ENCODE results near the gene FBN1. TPM values are rescaled to one million over a fixed set of nuclear protein-coding genes. Genes with fewer than 3 reads are reported as not detected.

The FBN1 gene
- total RNA-seq, 1 donor: 1,556 TPM

GRCh38 chr15:48447657-48448056 is 197.9 kb downstream of the FBN1 start:
- peak overlapping the region; percentile 58 for H3K27ac ChIP-seq (ENCODE audit: low read depth, low read length)
- no peaks in the 10 kb centered on the region for H3K79me2 ChIP-seq (ENCODE audit: insufficient read depth, low read length)
- no peak overlapping the region for H3K4me3 ChIP-seq (ENCODE audit: insufficient read depth, low read length)
- no peaks in the 10 kb centered on the region for H4K20me1 ChIP-seq (ENCODE audit: insufficient read depth, low read length)
- H3K4me1 ChIP-seq (ENCODE audit: insufficient read depth, low read length): peaks cover 37% of the 10 kb centered on the region
- DNase-seq (ENCODE audit: insufficient read length, low spot score, missing footprints): no peak
- TF ChIP-seq, protein P1, sequence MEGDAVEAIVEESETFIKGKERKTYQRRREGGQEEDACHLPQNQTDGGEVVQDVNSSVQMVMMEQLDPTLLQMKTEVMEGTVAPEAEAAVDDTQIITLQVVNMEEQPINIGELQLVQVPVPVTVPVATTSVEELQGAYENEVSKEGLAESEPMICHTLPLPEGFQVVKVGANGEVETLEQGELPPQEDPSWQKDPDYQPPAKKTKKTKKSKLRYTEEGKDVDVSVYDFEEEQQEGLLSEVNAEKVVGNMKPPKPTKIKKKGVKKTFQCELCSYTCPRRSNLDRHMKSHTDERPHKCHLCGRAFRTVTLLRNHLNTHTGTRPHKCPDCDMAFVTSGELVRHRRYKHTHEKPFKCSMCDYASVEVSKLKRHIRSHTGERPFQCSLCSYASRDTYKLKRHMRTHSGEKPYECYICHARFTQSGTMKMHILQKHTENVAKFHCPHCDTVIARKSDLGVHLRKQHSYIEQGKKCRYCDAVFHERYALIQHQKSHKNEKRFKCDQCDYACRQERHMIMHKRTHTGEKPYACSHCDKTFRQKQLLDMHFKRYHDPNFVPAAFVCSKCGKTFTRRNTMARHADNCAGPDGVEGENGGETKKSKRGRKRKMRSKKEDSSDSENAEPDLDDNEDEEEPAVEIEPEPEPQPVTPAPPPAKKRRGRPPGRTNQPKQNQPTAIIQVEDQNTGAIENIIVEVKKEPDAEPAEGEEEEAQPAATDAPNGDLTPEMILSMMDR (IDR thresholded peaks at IDR 0.05; ENCODE audit: extremely low read depth, low read depth, low read length): no peak
- no peaks in the 10 kb centered on the region for H3K27me3 ChIP-seq (ENCODE audit: insufficient read depth, low read length)
- peaks cover 85% of the 10 kb centered on the region for H3K36me3 ChIP-seq (ENCODE audit: insufficient read depth, low read length)
- H3K9me3 ChIP-seq (ENCODE audit: low read depth, low read length): no peaks in the 10 kb centered on the region
- no peak overlapping the region for H2AFZ ChIP-seq (ENCODE audit: low read length)
- H3K4me2 ChIP-seq (ENCODE audit: insufficient read depth, low read length): no peak overlapping the region

DNA sequence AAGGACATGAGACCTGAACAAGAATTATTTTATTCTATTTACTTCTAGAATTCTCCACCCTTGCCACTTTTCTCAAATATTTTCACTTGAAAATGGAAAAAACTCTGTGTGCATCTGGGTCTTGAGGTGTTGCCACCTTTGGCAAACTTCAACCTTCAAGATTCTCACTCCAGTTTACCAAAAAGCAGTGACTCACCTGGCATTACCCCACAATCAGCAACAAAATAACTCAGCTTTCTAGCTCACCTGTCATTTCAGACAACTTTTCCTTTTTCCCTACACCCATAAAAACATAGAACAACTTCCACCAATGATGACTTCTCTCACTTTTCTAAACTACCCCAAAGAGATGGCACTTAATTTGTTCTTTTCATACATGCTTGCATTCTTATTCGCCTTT is 198.5 kb downstream of the FBN1 start:
- H3K79me2 ChIP-seq (ENCODE audit: insufficient read depth, low read length): no peaks in the 10 kb centered on the region
- TF ChIP-seq, protein P1 (IDR thresholded peaks at IDR 0.05; ENCODE audit: extremely low read depth, low read depth, low read length): no peak
- H3K4me2 ChIP-seq (ENCODE audit: insufficient read depth, low read length): no peak overlapping the region
- H3K36me3 ChIP-seq (ENCODE audit: insufficient read depth, low read length): peaks cover 85% of the 10 kb centered on the region
- H3K4me3 ChIP-seq (ENCODE audit: insufficient read depth, low read length): no peak overlapping the region
- peak overlapping the region; percentile 58 for H3K27ac ChIP-seq (ENCODE audit: low read depth, low read length)
- H3K27me3 ChIP-seq (ENCODE audit: insufficient read depth, low read length): no peaks in the 10 kb centered on the region
- H3K4me1 ChIP-seq (ENCODE audit: insufficient read depth, low read length): peaks cover 37% of the 10 kb centered on the region
- H2AFZ ChIP-seq (ENCODE audit: low read length): no peak overlapping the region
- DNase-seq (ENCODE audit: insufficient read length, low spot score, missing footprints): no peak
- H3K9me3 ChIP-seq (ENCODE audit: low read depth, low read length): no peaks in the 10 kb centered on the region
- H4K20me1 ChIP-seq (ENCODE audit: insufficient read depth, low read length): no peaks in the 10 kb centered on the region

DNA sequence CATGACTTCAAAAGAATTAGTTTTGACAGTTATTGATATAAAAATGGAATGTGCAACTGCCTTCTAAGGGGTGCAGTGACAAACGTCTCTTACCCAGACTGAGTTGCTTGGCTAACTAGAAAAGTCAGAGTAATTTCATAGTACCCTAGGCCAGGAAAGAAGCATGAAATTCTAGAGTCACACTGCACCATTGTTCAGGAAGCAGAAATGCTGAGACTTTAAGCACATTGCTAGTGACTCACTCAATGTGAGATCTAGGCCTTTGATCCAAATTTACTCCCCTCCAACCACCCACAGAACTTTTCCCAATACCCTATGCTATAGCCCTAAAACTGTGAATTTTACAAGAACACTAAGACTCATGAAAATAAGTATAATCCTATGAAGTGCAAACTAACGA is 203.5 kb downstream of the FBN1 start:
- Histone ChIP-seq H2AFZ (ENCODE audit: low read length) (no peak overlapping the region), H3K36me3 (ENCODE audit: insufficient read depth, low read length) (peaks cover 97% of the 10 kb centered on the region), H3K27me3 (ENCODE audit: insufficient read depth, low read length) (no peaks in the 10 kb centered on the region), H4K20me1 (ENCODE audit: insufficient read depth, low read length) (peaks cover 5% of the 10 kb centered on the region), H3K4me3 (ENCODE audit: insufficient read depth, low read length) (no peak overlapping the region), H3K4me2 (ENCODE audit: insufficient read depth, low read length) (no peak overlapping the region), H3K27ac (ENCODE audit: low read depth, low read length) (peak overlapping the region; percentile 23), H3K4me1 (ENCODE audit: insufficient read depth, low read length) (peaks cover 18% of the 10 kb centered on the region), H3K79me2 (ENCODE audit: insufficient read depth, low read length) (peaks cover 23% of the 10 kb centered on the region), H3K9me3 (ENCODE audit: low read depth, low read length) (no peaks in the 10 kb centered on the region)
- TF ChIP-seq, protein P1 (IDR thresholded peaks at IDR 0.05; ENCODE audit: extremely low read depth, low read depth, low read length): no peak
- no peak for DNase-seq (ENCODE audit: insufficient read length, low spot score, missing footprints)

DNA sequence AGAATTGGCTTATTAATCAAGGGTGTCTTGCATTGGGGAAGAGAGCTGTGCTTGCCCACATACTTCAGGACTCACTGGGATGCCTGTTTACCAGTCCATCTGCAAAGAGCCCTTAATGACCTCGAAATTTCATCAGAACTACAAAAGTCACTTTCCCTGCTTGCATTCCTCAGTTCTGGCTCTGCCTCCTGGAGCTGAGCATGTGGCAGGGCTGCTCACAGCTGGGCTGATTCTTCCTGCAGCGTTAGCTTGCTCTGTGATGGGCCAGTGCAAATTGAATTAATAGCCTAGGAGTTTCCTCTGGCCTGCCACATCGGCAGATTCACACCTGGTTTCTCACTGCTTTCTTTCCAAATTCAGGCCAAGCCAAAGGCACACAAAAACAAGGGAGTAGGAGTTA is 205.4 kb downstream of the FBN1 start:
- peaks cover 20% of the 10 kb centered on the region for H3K4me1 ChIP-seq (ENCODE audit: insufficient read depth, low read length)
- peaks cover 97% of the 10 kb centered on the region for H3K36me3 ChIP-seq (ENCODE audit: insufficient read depth, low read length)
- H4K20me1 ChIP-seq (ENCODE audit: insufficient read depth, low read length): peaks cover 5% of the 10 kb centered on the region
- no peak for DNase-seq (ENCODE audit: insufficient read length, low spot score, missing footprints)
- H2AFZ ChIP-seq (ENCODE audit: low read length): no peak overlapping the region
- H3K4me2 ChIP-seq (ENCODE audit: insufficient read depth, low read length): no peak overlapping the region
- TF ChIP-seq, protein P1 (IDR thresholded peaks at IDR 0.05; ENCODE audit: extremely low read depth, low read depth, low read length): no peak
- H3K9me3 ChIP-seq (ENCODE audit: low read depth, low read length): no peaks in the 10 kb centered on the region
- H3K4me3 ChIP-seq (ENCODE audit: insufficient read depth, low read length): no peak overlapping the region
- H3K27me3 ChIP-seq (ENCODE audit: insufficient read depth, low read length): no peaks in the 10 kb centered on the region
- peak overlapping the region; percentile 56 for H3K27ac ChIP-seq (ENCODE audit: low read depth, low read length)
- H3K79me2 ChIP-seq (ENCODE audit: insufficient read depth, low read length): peaks cover 23% of the 10 kb centered on the region
